Measurements from ENCODE around the gene MLIP.

The MLIP gene

DNA sequence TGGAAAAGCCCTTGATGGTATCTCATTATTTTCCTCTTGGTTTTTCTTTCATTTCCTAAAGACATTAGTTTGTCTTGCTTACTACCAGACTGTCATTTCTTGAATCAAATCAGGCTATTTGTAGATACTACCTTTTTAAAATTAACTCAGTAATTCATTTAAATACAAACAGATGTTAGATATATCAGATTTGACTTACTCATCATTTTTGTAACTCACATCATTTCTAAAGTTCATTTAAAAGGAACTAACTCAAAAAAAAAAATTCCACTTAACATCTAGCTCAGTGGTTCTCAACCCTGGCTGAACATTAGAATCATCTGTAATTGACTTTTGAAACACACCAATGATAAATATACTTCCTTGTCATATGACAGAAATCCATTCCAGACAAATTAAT, 148.8 kb downstream of the MLIP start:
- H3K4me3 ChIP-seq (replicated peaks; ENCODE audit: low read depth, low read length): no peak overlapping the region
- TF ChIP-seq, protein P1, sequence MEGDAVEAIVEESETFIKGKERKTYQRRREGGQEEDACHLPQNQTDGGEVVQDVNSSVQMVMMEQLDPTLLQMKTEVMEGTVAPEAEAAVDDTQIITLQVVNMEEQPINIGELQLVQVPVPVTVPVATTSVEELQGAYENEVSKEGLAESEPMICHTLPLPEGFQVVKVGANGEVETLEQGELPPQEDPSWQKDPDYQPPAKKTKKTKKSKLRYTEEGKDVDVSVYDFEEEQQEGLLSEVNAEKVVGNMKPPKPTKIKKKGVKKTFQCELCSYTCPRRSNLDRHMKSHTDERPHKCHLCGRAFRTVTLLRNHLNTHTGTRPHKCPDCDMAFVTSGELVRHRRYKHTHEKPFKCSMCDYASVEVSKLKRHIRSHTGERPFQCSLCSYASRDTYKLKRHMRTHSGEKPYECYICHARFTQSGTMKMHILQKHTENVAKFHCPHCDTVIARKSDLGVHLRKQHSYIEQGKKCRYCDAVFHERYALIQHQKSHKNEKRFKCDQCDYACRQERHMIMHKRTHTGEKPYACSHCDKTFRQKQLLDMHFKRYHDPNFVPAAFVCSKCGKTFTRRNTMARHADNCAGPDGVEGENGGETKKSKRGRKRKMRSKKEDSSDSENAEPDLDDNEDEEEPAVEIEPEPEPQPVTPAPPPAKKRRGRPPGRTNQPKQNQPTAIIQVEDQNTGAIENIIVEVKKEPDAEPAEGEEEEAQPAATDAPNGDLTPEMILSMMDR (IDR thresholded peaks at IDR 0.05; ENCODE audit: low read depth, low read length, missing control alignments): no peak
- DNase-seq (ENCODE audit: extremely low read depth, low read depth): no peak

DNA sequence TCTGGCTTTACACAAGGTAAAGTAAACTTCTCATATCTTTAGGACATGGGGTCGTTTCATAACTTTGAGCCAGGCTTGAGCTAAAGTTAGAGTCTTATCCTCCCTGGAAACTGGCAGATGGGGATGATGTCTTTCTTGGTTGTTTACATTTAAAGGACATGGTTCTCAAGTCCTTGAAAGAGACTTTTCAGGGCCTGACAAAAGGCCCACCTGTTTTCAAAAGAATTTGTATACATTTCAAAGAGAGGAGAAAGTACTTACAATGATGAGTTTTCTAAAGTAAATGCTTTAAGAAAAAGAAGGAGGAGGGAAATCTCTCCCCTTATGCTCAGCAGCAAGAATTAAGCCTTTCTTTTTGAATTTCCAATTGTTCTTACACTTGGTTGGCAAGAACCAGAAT, 151.3 kb downstream of the MLIP start:
- no peak for DNase-seq (ENCODE audit: extremely low read depth, low read depth)
- no peak overlapping the region for H3K4me3 ChIP-seq (replicated peaks; ENCODE audit: low read depth, low read length)
- TF ChIP-seq, protein P1 (IDR thresholded peaks at IDR 0.05; ENCODE audit: low read depth, low read length, missing control alignments): no peak

DNA sequence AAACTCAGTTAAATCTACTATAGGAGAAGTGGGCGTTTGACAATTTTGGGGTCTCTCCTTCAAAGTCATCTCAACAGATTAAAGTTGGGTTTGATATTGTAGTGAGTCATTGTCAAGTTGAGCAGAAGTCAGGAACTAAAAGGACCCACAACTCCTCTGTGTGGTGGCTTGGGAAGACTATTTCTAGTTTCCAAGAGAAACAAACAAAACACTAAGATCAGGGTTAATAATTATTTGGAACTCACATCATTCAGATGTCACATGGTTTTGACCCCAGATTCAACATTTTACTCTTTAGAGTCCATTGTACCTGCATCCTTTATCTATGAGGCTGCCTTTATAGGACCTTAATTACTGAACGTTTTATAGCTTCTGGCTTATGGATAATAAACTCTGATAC, 151.7 kb downstream of the MLIP start:
- no peak for DNase-seq (ENCODE audit: extremely low read depth, low read depth)
- TF ChIP-seq, protein P1 (IDR thresholded peaks at IDR 0.05; ENCODE audit: low read depth, low read length, missing control alignments): no peak
- no peak overlapping the region for H3K4me3 ChIP-seq (replicated peaks; ENCODE audit: low read depth, low read length)

DNA sequence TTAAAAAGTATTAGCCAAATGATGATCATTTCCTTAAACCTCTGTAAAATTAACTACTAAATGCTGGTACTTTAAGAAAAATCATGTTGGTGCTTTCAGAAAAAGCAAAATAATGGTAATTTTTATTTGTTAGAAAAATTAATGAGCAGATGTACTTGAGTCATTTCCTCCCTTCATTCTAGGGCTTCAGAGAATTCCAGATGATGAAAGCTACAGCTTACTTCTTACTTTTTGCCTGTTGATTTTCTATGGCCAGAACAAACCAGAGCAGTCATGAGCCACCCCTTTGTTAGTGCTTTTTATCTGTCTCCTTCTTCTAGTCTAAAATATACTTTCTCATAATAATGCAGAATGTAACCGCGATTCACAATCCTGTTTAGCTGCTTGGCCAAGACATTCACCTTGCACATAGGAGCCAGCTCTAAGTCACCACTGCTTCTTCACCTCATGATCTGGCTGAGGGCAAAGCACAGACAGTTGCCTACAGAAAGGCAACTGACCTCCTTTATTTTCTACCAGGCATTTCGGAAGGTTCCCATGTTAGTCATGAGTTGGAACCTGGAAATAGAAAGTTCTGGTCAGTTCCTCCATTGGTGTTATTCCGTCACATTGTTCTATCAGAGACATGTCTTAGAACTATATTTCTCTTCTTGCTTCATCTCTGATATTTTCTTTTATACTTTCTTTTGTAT, 153.5 kb downstream of the MLIP start:
- H3K4me3 ChIP-seq (replicated peaks; ENCODE audit: low read depth, low read length): no peak overlapping the region
- TF ChIP-seq, protein P1 (IDR thresholded peaks at IDR 0.05; ENCODE audit: low read depth, low read length, missing control alignments): no peak
- no peak for DNase-seq (ENCODE audit: extremely low read depth, low read depth)

DNA sequence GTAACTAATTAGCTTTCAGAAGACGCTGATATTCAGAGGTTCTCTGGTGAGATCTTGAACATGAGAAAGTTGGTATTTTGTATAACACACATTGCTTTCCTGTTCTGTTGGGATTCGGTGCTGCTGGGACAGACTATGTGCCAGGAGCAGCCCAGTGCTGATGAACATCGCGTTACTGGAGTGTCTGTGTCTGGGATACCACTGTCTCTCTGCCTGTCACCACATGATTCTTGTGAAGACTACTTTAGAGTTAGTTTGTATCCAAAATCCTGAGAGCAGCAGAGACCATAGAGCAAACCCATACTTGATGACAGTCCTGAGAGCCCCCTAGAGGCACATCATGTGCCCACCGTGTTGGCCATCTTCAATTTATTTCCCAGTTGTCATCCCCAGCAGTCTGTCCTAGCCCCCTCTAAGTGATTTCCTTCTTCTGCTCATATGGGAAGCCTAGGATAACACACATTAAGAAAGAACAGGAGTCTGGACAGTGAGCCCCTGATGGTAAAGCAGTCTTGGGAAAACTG, 155.2 kb downstream of the MLIP start:
- no peak overlapping the region for H3K4me3 ChIP-seq (replicated peaks; ENCODE audit: low read depth, low read length)
- DNase-seq (ENCODE audit: extremely low read depth, low read depth): no peak
- TF ChIP-seq, protein P1 (IDR thresholded peaks at IDR 0.05; ENCODE audit: low read depth, low read length, missing control alignments): peak; percentile 3

DNA sequence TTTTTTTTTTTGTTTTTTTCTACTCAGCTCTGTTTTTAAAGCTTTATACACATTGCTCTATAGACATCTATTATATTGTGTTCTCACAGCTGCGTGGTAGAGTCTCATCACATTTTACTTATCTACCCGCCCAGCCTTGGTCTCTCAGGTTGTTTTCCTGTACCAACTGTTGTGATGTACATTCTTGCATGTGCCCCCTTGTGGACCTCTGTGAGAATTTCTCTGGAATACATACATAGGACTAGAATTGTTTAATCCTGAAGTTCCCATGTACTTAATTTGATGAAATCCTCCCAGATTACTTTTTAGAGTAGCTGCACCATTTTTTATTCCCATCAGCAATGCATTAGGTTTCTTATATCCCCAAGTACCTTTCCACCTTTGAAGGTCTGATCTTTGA, 156.6 kb downstream of the MLIP start:
- no peak for DNase-seq (ENCODE audit: extremely low read depth, low read depth)
- H3K4me3 ChIP-seq (replicated peaks; ENCODE audit: low read depth, low read length): no peak overlapping the region
- TF ChIP-seq, protein P1 (IDR thresholded peaks at IDR 0.05; ENCODE audit: low read depth, low read length, missing control alignments): peak; percentile 37
